Stimulated activated CD8-positive, alpha-beta memory T cell treated with anti-CD3 and anti-CD28 coated beads, Interleukin-15, amount 100 ng/mL, for 4 hours (primary cell): Measurements from ENCODE around the gene XRN2.
"Not testable (repeated sequence)": the region's sequence is repeated elsewhere in the genome, so short reads cannot be mapped to it uniquely, and the experiment has no call there.

Experiments
- DNase-seq, 2 donors: peaks; one replicate each; pipeline ENCODE4 v3.0.0-alpha.2; 2020; ENCODE audit warnings: low read depth in 2 of 2

The XRN2 gene

DNA sequence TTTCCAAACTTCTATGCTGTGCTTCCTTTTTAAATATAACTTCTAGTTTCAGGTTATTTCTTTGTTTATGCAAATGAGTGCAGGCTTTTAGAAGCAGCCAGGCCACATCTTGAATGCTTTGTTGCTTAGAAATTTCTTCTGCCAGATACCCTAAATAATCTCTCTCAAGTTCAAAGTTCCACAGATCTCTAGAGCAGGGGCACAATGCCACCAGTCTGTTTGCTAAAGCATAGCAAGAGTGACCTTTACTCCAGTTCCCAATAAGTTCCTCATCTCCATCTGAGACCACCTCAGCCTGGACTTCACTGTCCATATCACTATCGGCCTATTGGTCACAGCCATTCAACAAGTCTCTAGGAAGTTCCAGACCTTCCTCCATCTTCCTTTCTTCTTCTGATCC is 120.6 kb downstream of the XRN2 start:
- DNase-seq: not testable (repeated sequence)

DNA sequence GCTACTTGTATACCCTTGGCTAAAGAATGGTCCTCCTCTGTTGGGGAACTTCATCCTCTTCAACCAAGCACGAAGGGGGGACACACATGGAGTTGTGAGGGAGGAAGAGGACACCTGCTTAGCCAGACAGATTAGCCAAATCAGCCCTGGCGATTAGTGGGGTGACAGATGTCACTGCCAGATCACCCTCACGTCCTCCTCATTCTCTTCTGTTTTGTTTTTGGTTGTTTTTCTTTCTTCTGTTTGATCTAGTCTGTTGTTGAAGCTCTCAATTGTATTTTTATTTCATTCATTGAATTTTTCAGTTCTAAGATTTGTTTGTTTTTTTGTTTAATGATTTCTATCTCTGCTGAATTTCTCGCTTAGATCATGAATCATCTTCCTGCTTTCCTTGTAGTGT is 121.7 kb downstream of the XRN2 start:
- no peak for DNase-seq

DNA sequence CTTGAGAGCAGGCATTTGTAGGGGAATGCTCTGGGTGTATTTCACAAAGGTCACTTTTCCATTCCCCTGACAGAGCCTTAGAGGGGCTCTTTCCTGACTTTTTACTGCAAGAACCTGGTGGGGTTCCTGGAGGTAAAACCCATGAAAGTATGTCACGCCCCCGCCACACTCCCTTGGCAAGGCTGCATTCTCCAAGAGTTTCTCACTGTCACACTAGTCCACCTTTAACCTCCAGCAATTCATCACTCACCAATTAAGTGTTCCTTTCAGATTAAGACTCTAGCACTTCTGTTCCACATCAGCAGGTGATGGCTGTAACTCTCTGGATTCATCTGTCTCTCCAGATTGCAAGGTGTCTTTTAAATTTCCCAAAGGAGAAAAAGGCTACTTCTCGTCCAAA is 126.9 kb downstream of the XRN2 start:
- DNase-seq: no peak

DNA sequence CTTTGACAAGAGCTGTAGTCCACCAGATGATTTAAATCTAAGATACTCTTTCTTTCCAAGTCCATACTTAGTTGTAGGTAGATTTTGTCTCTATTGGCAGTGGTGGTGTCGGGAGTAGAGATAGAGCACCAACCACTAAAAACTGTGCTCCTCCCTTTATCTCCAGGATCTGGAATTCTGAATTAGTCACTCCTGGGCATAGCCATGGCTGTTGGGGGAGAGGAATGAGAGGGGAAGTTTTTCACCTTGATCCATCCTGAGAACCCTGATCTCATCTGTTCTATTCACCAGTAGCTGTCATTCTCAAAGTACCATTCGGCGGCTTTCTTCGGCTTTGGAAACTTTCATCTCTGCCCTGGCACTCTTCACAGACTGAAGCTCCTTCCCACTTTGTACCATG is 129.8 kb downstream of the XRN2 start:
- no peak for DNase-seq

DNA sequence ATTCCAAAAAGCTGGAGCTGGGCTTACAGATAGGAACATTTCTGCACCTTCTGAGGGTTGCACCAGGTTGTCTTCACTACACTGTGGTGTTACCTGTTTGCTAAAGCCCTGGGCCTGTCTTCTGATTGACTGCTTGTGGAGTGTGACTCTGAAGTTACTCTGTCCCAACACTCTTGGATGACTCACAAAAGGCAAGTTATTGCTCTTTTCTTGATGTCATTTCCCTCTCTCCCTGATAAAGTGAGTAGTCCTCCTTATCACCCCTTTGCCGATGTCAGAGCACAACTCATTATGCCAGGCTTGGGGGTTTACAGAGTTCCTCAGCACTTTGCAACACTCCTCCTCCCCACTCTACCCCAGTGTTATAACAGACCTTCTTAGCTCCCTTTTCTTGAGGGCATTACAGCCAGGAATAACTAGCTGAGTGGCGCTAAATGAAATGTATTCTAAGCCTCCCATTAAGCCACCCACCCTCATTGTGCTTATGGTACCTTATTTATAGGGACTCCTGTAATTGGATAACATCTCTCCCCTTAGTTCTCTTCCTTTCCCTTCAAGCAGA is 130.3 kb downstream of the XRN2 start:
- no peak for DNase-seq

DNA sequence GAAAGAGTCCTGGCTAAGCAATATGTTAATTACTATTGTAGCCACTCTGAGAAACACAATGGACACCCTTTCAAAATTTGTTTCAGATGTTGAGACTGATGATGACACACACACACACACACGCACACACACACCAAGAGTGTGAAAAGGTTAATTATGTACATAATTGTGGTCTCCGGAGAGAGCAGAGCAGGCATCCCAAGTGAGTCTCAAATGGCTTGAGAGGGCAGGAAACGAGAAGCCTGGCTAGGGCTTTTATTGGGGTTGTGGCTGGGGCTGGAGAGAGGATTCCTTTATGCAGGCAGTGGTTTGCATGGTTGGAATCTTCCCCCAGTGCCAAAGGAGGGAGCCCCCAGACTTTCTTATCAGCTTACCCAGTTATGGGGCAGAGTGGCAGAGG is 132.4 kb downstream of the XRN2 start:
- DNase-seq: no peak

DNA sequence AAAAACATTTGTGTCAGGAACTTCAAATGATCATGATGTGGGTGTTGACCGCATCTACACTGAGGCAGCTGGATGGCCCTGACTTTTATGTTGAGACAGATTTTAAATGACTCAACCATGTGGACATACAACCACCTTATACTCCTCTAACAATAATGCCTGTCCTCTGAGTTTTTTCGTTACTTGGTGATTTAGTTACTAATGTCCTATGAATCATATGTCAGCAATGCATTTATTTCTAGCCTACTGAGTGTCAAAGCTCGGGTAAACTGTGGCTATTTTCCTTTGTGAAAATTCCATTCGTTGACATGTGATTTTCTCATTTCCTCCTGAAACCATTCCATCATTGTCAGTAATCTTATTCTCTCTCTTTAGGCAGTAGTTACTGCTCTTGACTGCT is 133.1 kb downstream of the XRN2 start:
- DNase-seq: no peak

DNA sequence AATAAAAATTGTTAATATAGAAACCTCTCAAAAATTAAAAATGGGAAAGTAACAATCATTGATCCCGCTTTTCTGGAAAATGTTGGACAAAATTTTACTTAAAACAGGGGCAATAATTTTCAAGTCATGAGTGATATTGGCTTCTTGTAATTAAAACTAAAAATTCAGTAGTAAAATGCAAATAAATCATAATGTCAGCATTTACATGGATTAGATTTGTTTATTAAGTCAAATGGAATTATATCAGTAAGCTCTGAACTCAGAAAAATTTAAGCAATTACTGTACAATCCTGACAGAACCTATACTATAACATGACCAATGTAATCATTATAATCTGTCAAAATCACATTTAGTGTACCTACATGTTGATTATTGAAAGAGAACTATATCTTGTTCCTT is 134.1 kb downstream of the XRN2 start:
- no peak for DNase-seq

DNA sequence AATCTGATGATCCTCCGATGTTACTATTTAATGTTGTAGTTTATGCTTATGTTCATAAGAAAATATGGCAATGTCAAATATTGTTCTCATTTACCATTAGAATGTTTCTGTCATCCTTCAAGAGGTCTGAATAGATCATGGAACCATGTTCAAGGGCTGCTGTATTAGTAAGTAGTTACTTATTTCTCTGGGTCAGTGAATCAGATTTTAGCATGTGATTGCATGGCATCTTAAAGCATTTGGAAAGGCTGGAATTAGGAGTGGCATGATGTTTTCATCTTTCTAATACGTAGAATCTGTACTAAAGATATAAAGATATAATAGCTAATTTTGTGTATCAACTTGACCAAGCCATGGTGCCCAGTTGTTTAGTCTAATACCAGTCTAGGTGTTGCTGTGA is 134.7 kb downstream of the XRN2 start:
- no peak for DNase-seq
